ENCODE measurements around the gene NR1H2. TPM values are rescaled to one million over a fixed set of nuclear protein-coding genes. Genes with fewer than 3 reads are reported as not detected.

NR1H2 gene
- polyA plus RNA-seq, 3 donors, result 77.1 to 111 (median 78.9) TPM

GRCh38 chr19:50420808-50421207 lies 44.6 kb downstream of the NR1H2 start:
- Histone ChIP-seq H3K4me1 (ENCODE audit: control insufficient read depth in 1 of 2, insufficient read depth in 2 of 2, low read length in 2 of 2) (peaks cover 28 to 35% of the 10 kb centered on the region in 2 donors), H3K9ac (ENCODE audit: insufficient read depth, low read length, poor library complexity, severe bottlenecking) (no peak overlapping the region), H3K9me3 (replicated peaks in 1 of 2; ENCODE audit: control insufficient read depth in 1 of 2, insufficient read depth in 1 of 2, low read length in 2 of 2) (no peaks in the 10 kb centered on the region), H3K4me3 (replicated peaks in 1 of 3; ENCODE audit: low read depth in 2 of 3, low read length in 3 of 3) (no peak overlapping the region), H3K36me3 (replicated peaks in 1 of 2; ENCODE audit: control insufficient read depth in 1 of 2, insufficient read depth in 2 of 2, low read length in 2 of 2) (no peaks in the 10 kb centered on the region), H3K27ac (ENCODE audit: low read depth in 1 of 2, low read length in 2 of 2) (no peak overlapping the region), H3K4me2 (replicated peaks; ENCODE audit: extremely low read depth, low read length, poor library complexity, severe bottlenecking) (no peak overlapping the region), H2AFZ (ENCODE audit: insufficient read depth, low read depth, low read length, poor library complexity, severe bottlenecking) (no peak overlapping the region), H3K79me2 (ENCODE audit: insufficient read depth, low read length) (no peaks in the 10 kb centered on the region), H4K20me1 (ENCODE audit: insufficient read depth, low read length) (no peaks in the 10 kb centered on the region), H3K27me3 (ENCODE audit: control insufficient read depth in 2 of 2, insufficient read depth in 2 of 2, low read length in 2 of 2) (peaks cover 5 to 21% of the 10 kb centered on the region in 2 donors)
- peaks cover 0 to 5% (median 2%) of the 10 kb centered on the region in 7 donors for H3K9me3 Mint-ChIP-seq
- no peak for DNase-seq
- intact Hi-C loops (cut with micrococcal nuclease), result no loop called here
- H3K27me3 Mint-ChIP-seq (ENCODE audit: low read depth in 3 of 3), result peaks cover 26 to 30% (median 27%) of the 10 kb centered on the region in 3 donors
- no CpG with 5 or more reads among the region's 3 CpGs for WGBS (ENCODE audit: insufficient coverage)
- peak overlapping the region in 1 of 2 donors; percentile 27 for H3K4me3 Mint-ChIP-seq
- TF ChIP-seq, protein P1, sequence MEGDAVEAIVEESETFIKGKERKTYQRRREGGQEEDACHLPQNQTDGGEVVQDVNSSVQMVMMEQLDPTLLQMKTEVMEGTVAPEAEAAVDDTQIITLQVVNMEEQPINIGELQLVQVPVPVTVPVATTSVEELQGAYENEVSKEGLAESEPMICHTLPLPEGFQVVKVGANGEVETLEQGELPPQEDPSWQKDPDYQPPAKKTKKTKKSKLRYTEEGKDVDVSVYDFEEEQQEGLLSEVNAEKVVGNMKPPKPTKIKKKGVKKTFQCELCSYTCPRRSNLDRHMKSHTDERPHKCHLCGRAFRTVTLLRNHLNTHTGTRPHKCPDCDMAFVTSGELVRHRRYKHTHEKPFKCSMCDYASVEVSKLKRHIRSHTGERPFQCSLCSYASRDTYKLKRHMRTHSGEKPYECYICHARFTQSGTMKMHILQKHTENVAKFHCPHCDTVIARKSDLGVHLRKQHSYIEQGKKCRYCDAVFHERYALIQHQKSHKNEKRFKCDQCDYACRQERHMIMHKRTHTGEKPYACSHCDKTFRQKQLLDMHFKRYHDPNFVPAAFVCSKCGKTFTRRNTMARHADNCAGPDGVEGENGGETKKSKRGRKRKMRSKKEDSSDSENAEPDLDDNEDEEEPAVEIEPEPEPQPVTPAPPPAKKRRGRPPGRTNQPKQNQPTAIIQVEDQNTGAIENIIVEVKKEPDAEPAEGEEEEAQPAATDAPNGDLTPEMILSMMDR (IDR thresholded peaks at IDR 0.05), result no peak
- peaks cover 0 to 8% of the 10 kb centered on the region in 2 donors for H3K36me3 Mint-ChIP-seq
- H3K4me1 Mint-ChIP-seq, result peaks cover 23% of the 10 kb centered on the region
- H3K27ac Mint-ChIP-seq, result peak overlapping the region in 1 of 7 donors; percentile 6

- H3K4me1 Mint-ChIP-seq, result peaks cover 18% of the 10 kb centered on the region
- H3K9ac ChIP-seq (ENCODE audit: insufficient read depth, low read length, poor library complexity, severe bottlenecking), result no peak overlapping the region
Measured at GRCh38 chr19:50422397-50423278, 46.4 kb downstream of the NR1H2 start.

More at GRCh38 chr19:50422397-50423278, 46.4 kb downstream of the NR1H2 start:
- Histone ChIP-seq H3K27me3 (ENCODE audit: control insufficient read depth in 2 of 2, insufficient read depth in 2 of 2, low read length in 2 of 2) (peaks cover 5 to 21% of the 10 kb centered on the region in 2 donors), H2AFZ (ENCODE audit: insufficient read depth, low read depth, low read length, poor library complexity, severe bottlenecking) (no peak overlapping the region), H3K79me2 (ENCODE audit: insufficient read depth, low read length) (no peaks in the 10 kb centered on the region), H3K9me3 (replicated peaks in 1 of 2; ENCODE audit: control insufficient read depth in 1 of 2, insufficient read depth in 1 of 2, low read length in 2 of 2) (no peaks in the 10 kb centered on the region), H3K4me2 (replicated peaks; ENCODE audit: extremely low read depth, low read length, poor library complexity, severe bottlenecking) (no peak overlapping the region), H3K27ac (ENCODE audit: low read depth in 1 of 2, low read length in 2 of 2) (no peak overlapping the region), H3K4me1 (ENCODE audit: control insufficient read depth in 1 of 2, insufficient read depth in 2 of 2, low read length in 2 of 2) (peaks cover 19 to 24% of the 10 kb centered on the region in 2 donors), H3K4me3 (replicated peaks in 1 of 3; ENCODE audit: low read depth in 2 of 3, low read length in 3 of 3) (no peak overlapping the region), H3K36me3 (replicated peaks in 1 of 2; ENCODE audit: control insufficient read depth in 1 of 2, insufficient read depth in 2 of 2, low read length in 2 of 2) (no peaks in the 10 kb centered on the region), H4K20me1 (ENCODE audit: insufficient read depth, low read length) (no peaks in the 10 kb centered on the region)
- DNase-seq, result no peak
- peak overlapping the region in 2 of 7 donors; percentile 42 to 47 for H3K27ac Mint-ChIP-seq
- 94% methylated on average over 11 of the region's 18 CpGs for WGBS (ENCODE audit: insufficient coverage)
- H3K36me3 Mint-ChIP-seq, result peaks cover 0 to 8% of the 10 kb centered on the region in 2 donors
- H3K4me3 Mint-ChIP-seq, result no peak overlapping the region
- intact Hi-C loops (cut with micrococcal nuclease), result no loop called here
- TF ChIP-seq, protein P1 (IDR thresholded peaks at IDR 0.05), result no peak
- H3K27me3 Mint-ChIP-seq (ENCODE audit: low read depth in 3 of 3), result peaks cover 24 to 30% (median 26%) of the 10 kb centered on the region in 3 donors
- peaks cover 0 to 5% (median 2%) of the 10 kb centered on the region in 7 donors for H3K9me3 Mint-ChIP-seq

Data from CD14-positive monocyte (primary cell).